ENCODE data around the gene PARP12.
A peak's percentile ranks its signal among the peaks of the same experiment; 100 is the strongest.

Gene PARP12

DNA sequence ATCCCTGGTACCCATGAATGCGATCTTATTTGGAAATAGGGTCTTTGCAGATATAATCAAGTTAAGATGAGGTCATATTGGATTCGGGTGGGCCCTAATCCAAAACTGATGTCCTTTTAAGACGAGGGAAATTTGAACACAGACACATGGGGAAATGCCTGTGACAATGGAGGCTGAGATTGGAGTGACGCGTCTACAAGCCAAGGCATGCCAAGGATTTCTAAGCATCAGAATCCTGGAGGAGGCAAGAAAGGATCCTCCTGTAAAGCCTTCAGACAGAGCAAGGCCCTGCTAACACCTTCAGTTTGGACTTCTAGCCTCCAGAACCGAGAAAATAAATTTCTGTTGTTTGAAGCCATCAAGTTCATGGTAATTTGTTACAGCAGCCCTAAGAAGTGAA is 18.5 kb downstream of the PARP12 start:
- no peak overlapping the region for H3K4me3 ChIP-seq (ENCODE audit: low read depth, low read length)
- no peaks in the 10 kb centered on the region for H3K36me3 ChIP-seq
- DNase-seq = no peak
- H3K9me3 ChIP-seq = no peaks in the 10 kb centered on the region
- TF ChIP-seq CTCF (IDR thresholded peaks at IDR 0.05; ENCODE audit: low read depth, low read length) = no peak
- H3K27me3 ChIP-seq = no peaks in the 10 kb centered on the region
- no peaks in the 10 kb centered on the region for H3K4me1 ChIP-seq

DNA sequence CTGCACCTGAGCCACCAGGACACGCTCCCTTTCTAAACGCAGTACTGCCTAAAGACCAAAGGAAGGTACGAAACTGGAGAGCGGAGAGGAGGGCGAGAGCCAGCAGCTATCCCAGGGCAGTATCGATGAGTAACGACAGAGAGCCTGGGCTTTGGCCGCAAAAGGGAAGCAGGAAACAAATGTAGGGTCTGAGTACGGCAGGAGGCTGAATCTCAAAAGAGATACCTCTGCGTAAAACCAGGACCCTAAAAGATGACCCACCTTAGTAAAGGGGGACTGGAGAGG is 20.4 kb downstream of the PARP12 start:
- Histone ChIP-seq H3K27me3 (no peaks in the 10 kb centered on the region), H3K4me1 (no peaks in the 10 kb centered on the region), H3K9me3 (no peaks in the 10 kb centered on the region), H3K36me3 (no peaks in the 10 kb centered on the region), H3K4me3 (ENCODE audit: low read depth, low read length) (no peak overlapping the region)
- no peak for DNase-seq
- TF ChIP-seq CTCF (IDR thresholded peaks at IDR 0.05; ENCODE audit: low read depth, low read length) = no peak

DNA sequence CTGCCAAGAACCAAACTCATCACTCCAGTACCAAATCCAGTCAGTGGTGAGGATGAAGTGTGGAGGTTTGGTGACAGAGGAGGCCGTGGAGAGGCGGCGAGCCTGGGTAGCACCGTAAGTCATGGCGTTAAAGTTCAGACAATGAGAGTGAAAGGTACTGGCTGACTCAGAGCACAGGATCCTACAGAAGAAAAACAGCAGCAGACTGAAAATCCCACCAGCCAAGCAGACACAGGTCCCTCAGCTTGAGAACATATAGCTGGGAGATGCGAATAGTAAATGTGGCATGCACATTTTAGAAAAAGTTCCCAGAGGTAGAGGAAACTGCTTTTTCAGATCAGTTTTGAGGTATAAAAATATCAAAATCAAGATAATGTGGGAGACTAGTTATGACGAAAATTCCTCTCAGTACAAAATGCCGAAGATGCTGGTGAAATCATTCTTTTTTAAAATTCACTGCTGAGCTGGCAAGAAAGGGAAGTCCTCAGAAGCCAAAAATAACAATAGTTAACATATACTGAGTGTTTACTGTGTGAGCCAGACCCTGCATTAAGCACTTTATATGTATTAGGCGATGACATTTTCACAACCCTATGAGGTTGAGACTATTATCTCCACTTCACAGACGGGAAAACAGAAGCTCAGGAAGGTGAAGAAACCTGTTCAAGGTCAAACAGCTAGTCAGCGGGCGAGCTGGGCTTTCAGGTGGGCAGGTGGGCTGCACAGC is 20.9 kb downstream of the PARP12 start:
- no peak for TF ChIP-seq CTCF (IDR thresholded peaks at IDR 0.05; ENCODE audit: low read depth, low read length)
- Histone ChIP-seq H3K4me3 (ENCODE audit: low read depth, low read length) (no peak overlapping the region), H3K27me3 (no peaks in the 10 kb centered on the region), H3K36me3 (no peaks in the 10 kb centered on the region), H3K9me3 (no peaks in the 10 kb centered on the region), H3K4me1 (no peaks in the 10 kb centered on the region)
- DNase-seq = no peak

DNA sequence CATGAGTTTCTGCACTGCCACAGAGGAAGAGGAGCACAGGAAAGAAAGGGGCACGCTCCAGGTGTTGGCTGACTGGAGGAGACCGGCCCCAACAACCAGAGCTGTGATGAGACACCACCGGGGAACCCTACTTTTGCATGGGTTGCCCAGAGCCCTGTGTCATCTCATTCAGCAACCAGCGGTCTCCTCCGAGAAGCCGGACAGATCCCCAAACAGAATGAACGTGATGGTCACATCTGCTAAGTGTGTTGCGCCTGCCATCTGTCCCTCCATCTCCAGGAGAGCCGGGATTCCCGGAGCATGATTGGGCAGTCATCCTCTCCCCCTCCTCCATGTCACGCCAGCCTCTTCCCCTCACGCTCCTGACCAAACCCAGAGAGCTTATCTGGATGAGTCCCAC is 22.9 kb downstream of the PARP12 start:
- H3K4me1 ChIP-seq = peaks cover 6% of the 10 kb centered on the region
- TF ChIP-seq CTCF (IDR thresholded peaks at IDR 0.05; ENCODE audit: low read depth, low read length) = no peak
- no peaks in the 10 kb centered on the region for H3K27me3 ChIP-seq
- no peak overlapping the region for H3K4me3 ChIP-seq (ENCODE audit: low read depth, low read length)
- no peaks in the 10 kb centered on the region for H3K9me3 ChIP-seq
- H3K36me3 ChIP-seq = no peaks in the 10 kb centered on the region
- DNase-seq = no peak

DNA sequence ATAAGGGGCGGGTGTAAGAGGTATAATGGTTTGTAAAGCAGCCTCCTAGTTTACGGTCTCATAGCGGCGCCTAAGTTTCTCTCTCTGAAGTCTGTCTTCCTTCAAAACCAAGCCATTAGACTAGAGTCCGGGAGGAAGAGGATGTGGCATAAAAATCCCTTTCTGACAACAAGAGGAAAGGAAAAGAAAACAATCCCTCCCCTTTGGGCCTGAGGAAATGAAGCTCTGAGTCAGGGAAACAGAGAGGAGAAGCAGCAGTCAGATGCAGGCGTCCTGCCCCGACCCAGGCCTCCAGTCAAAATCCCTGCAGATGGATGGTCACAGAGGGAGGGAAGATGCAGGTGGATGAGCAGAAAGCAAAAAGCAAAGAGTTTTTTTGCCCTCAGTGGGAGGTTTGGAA is 23.7 kb downstream of the PARP12 start:
- no peak for TF ChIP-seq CTCF (IDR thresholded peaks at IDR 0.05; ENCODE audit: low read depth, low read length)
- peaks cover 6% of the 10 kb centered on the region for H3K4me1 ChIP-seq
- H3K9me3 ChIP-seq = no peaks in the 10 kb centered on the region
- no peak overlapping the region for H3K4me3 ChIP-seq (ENCODE audit: low read depth, low read length)
- no peak for DNase-seq
- H3K27me3 ChIP-seq = no peaks in the 10 kb centered on the region
- no peaks in the 10 kb centered on the region for H3K36me3 ChIP-seq

- Histone ChIP-seq H3K36me3 (no peaks in the 10 kb centered on the region), H3K4me1 (peaks cover 6% of the 10 kb centered on the region), H3K4me3 (ENCODE audit: low read depth, low read length) (no peak overlapping the region), H3K9me3 (no peaks in the 10 kb centered on the region), H3K27me3 (no peaks in the 10 kb centered on the region)
- peak; percentile 82 for DNase-seq
- peak; percentile 17; the same call in 1 of the 2 replicates for TF ChIP-seq CTCF (IDR thresholded peaks at IDR 0.05; ENCODE audit: low read depth, low read length)
Observed at GRCh38 chr7:140036224-140036962, 26.4 kb downstream of the PARP12 start.

Measured in BE2C (cell line).